Measurements from ENCODE around the gene SNX25.
"Not testable (repeated sequence)": the region's sequence is repeated elsewhere in the genome, so short reads cannot be mapped to it uniquely, and the experiment has no call there.

SNX25 gene

DNA sequence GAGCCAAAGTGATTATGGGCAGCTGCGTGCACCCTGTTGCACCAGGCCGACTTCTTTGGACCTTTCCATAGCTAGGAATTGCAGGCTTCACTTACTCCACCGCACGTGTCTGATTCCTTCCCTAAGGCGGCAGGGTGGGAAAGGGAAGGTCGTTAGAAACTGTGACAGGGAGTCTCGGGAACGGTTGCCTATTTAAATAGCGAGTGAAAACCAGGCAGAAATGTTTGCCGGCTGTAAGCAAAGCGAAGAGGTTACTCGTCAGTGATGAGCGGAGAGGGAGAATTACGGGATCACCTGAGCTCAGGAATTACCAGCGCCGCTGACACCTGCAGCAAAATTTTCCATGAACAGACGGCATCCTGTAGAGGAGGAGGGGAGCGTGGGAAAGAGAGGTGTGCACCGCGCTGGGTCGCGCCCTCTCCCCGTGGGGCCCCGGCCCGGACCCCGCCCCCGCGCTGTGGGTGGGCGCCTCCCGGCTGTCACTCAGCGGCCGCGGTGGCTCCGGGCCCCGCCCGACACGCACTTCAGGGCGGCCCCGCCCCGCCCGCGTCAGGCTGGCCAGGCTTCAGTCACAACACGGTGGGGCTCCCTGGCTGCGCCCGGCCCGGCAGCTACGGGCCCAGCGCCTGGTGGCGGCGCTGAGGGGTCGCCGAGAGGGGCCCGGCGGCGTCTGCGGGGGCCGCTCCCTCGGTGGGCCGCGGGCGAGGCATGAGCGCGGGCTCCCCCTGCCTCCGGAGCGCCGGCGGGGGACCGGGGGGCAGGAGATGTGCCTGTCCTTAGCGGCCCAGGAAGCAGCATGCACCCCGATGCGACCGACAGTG, at the start of gene SNX25:
Gene SNX25 (plus strand): TSS at position 568 of the 821 bp plus-strand sequence. CDS start 229 bp downstream, at position 797.
- peak; percentile 92 for DNase-seq

DNA sequence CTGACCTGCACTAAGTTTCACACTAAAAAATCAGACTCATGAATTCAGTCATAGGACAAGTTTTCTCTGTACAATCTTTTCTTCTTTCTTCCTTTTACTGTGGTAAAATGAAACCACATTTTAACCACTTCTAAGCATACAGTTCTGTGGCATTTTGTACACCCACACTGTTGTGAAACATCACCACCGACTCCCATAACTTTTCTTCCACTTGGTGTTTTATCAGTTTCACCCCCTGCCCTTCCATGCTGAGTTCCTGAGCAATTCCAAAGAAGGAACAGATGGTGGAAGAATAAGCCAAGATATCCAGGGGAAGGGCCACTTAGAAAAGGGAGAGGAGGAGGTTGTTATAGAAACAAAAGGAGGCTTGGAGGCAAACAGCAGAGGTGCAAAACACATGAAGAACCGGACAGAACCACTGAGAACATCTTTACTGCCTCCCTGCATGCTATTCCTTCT, 43.8 kb upstream of the SNX25 start:
- DNase-seq, result no peak

DNA sequence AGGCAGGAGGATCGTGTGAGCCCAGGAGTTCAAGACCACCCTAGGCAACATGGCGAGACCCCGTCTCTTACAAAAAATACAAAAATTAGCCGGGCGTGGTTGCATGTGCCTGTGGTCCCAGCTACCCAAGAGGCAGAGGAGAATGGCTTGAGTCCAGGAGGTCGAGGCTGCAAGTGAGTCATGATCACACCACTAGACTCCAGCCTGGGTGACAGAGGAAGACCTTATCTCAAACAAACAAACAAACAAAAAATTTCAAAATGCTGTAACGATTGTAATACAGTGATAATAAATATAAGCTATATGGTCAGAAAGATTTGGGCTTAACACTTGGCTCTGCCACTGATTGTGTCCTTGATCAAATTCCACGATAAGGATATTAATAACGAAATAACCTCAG, 42.2 kb upstream of the SNX25 start:
- DNase-seq, result no peak

DNA sequence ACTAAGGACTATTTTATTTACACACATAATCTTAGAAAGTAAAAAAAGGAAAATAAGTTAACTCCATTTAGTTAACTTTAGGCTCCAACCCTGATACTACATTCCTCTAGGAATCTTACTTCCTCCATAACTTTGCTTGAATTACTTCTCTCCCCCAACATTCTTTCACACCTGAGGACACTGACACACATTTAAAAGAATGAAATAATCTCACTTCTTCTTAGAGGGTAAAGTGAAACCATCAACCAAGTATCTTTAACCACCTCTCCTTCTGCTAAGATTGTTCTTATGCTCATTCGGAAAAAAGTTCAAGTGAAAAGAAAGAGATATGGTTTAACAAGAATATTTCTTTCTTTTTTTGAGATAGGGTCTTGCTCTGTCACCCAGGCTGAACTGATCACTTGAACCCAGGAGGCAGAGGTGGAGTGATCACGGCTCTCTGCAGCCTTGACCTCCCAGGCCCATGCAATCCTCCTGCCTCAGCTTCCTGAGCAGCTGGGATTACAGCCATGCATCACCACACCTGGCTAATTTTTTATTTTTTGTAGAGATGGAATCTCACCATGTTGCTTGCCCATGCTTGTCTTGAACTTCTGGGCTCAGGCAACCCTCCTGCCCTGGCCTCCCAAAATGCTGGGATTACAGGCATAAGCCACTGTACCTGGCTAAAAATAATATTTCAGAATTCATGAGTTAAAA, 37.9 kb upstream of the SNX25 start:
- DNase-seq, result no peak

DNA sequence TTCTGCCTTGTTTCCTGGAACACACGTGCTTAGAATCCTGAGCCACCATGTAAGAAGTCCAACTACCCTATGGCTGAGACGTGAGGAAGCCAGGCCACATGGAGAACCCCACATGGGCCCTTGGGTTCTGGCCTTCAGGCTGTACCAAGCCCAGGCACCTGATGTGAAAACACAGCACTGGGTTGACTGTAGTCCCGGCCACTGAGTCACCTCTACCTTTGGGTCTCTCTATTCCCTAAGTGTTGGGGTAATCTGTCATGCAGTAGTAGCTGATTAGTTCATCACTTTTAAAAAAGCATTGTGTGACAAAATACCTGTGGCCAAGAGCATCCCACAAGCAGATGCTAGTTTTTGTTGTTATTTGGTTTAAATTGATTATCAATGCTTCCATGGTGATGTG, 29.9 kb upstream of the SNX25 start:
- no peak for DNase-seq

DNA sequence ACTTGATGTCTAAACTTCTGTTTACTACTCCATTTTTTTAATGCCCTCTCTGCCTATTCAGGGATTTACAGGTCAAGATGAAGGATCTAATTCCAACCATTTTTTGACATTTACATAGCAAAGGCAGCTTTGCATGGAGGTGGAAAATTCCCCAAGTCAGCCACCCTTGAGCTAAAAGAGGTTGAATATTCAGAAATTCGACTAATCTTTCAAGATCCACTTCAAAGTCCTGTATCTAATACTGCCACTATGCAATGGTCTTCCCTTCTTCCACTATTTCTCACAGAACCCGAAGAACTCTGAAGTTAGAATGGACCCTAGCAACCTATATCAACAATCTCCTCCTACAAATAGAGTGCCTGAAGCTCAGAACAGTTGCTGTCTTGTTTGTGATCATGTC, 27.2 kb upstream of the SNX25 start:
- no peak for DNase-seq

DNA sequence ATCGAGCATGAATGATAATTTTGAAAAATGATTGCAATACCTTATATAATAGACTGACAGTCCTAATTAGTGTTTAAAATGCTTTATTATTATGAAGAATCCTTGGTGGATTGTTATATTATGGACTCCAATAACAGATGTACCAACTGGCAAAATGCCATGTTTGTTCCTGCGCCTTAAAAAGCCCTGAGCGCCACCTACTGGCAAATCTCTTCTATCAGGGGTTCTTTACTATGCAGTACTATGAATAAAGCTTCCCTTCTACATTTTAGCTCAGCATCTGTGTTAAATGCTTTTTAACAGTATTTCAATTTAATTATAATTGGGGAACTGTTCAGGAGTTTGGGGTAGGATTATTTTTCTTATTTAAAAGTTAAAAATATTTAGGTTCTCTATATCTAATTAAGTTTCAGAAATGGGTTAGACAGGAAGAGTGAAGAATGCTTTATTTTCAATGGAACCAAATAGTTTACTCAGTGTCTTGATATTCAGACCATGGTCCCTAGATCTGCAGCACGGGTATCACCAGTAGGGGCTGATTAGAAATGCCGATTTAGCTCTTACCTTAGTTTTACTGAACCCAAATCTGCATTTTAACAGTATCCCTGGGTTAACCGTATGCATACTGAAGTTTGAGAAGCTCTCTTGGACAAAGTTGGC, 25.6 kb upstream of the SNX25 start:
- DNase-seq, result peak; percentile 73

DNA sequence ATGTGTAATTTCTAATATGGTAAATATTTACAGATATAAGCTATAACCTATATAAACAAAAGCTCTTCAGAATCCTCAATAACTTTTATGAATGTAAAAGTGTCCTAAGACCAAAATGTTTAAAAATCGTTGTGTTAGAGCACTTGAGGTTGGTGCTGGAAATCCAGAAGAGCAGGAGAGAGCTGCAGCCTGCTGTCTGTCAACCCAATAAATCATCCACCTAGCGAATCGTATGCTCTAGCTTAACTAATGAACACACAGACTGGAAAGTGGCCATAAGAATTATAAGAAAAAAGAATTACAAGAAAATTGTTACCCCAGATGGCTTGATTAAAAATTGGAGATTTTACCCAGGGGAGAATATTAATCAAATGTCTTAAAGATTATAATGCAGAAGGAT, 22.6 kb upstream of the SNX25 start:
- no peak for DNase-seq

DNA sequence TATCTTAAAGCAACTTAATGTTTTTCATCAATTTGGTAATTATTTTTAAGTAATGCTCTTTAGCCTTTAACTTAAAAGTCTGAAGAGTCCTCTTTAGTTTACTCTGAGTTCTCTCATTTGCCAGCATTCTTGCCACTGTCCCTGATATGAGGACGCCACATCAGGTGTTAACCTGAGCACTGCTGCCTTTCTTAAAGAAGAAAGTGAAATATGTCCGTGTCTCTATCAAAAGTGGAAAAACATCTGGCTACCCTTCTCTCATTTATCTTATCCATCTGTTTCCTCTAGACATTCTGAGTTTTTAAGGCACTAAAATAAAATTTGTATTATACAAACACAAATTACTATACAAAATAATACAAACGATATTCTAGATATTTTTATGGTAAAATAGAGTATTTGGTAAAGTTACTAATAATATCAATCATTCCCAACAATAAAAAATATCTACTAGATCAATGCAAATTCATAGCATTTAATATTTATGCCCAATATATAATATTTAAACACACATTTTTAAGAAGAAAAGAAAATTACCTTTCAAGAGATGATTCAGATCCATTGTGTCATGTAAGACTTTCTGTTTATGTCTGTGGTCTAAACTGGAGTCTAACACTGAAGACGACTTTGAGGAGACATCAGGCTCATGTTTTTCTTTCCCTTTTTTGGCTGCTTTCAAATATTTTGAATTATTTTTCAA, 19.6 kb upstream of the SNX25 start:
- no peak for DNase-seq

DNA sequence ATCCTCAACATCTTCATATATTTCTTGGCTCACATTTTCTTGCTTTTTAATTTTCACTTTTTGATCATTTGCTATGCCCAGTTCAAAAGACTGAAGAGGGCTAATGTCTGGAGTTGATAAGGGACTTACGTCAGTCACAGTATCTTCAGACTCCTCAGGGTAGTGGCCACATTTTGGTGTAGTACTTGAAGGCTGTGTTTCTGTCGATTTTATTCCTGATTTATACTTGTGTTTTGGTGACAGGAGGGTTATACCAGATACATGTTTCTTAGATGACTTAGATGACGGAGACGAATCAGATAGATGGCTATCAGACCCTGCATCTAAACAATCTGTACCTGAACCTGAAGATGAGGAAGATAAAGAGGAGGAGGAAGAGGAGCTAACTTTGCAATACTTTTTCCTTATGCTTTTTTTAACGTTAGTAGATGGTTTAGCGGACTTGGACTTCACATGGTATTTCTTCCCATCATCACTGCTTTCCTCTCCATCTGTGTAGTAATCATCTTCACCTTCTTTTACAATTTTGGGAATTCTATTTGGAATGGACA, 19.0 kb upstream of the SNX25 start:
- DNase-seq, result no peak

DNA sequence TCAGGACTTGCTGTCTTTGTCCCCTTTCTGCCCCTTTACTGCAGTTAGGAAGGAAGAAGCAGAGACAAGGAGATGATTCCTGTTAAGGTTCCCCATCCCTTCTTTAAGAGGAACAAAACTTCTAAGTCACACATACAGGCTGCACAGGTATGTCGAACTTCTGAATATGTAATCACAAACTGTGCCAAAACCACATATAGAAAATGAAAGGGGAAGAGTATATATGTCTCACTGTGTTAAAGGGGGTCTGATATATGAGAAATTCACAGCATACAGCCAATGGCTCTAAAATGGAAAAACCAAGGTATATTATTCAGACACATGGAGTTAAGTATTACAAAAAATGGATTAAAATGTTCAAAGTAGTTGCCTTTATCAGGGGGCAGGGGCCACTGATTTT, 17.3 kb upstream of the SNX25 start:
- DNase-seq, result no peak

DNA sequence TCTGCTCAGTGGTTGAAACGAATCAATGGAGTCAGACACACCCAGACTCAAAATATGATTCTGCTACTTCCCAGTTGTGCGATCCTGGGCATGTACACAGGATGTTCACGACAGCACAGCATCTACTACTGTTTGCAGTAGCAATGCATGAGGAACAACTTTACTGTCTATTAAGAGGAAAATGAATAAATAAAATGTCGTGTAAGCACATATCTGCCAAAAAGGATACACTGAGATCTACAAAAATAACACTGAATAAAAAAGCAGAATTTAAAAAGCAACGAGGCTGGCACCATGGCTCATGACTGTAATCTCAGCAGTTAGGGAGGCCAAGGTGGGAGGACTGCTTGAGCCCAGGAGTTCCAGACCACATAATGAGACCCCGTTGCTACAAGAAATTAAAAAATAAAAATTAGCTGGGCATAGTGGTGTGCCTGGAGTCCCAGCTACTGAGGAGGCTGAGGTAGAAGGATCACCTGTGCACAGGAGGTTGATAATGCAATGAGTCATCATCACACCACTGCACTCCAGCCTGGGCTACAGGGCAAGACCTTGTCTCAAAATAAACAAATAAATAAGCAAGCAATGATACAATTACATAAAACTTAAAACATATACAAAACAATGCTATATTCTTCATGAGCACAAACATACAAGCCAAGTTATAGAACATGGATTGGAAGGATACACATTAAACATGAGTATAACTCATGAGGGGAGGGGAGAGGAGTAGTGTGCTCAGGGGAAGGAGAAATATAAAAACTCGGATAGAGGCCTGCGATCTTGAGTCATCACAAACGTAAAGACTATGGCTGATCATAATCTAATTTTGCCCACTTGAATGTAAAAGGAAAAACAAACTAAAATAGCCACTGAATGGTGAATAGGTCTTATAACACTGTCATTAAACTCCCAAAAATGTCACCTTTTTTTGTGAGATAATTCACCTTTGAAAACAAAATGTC, 14.2 kb upstream of the SNX25 start:
- no peak for DNase-seq

DNA sequence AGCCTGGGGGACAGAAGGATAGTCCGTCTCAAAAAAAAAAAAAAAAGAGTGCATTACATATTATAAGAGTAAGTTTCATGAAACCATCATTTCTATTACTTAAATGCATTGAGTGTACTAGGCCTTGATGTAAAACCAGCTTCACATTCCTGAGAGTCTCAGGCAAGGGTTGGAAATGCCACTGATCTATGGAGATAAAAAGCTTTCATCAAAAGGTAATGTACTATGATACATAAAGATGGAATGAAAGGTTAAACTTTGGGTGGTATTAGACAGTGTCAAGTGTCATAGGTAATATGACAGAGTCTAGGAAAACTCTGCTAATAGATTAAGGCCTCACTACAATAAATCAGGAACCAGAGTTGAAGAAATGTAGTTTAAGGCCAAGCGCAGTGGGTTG, 13.0 kb upstream of the SNX25 start:
- no peak for DNase-seq

DNA sequence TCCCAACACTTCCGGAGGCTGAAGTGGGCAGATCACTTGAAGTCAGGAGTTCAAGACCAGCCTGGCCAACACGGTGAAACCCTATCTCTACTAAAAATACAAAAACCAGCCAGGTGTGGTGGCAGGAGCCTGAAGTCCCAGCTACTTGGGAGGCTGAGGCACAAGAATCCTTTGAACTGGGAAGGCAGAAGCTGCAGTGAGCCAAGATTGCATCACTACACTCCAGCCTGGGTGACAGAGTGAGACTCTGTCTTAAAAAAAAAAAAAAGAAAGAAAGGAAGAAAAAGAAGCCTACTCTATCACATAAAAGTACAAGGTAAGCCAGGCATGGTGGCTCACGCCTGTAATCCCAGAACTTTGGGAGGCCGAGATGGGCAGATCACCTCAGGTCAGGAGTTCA, 11.2 kb upstream of the SNX25 start:
- DNase-seq, result not testable (repeated sequence)

DNA sequence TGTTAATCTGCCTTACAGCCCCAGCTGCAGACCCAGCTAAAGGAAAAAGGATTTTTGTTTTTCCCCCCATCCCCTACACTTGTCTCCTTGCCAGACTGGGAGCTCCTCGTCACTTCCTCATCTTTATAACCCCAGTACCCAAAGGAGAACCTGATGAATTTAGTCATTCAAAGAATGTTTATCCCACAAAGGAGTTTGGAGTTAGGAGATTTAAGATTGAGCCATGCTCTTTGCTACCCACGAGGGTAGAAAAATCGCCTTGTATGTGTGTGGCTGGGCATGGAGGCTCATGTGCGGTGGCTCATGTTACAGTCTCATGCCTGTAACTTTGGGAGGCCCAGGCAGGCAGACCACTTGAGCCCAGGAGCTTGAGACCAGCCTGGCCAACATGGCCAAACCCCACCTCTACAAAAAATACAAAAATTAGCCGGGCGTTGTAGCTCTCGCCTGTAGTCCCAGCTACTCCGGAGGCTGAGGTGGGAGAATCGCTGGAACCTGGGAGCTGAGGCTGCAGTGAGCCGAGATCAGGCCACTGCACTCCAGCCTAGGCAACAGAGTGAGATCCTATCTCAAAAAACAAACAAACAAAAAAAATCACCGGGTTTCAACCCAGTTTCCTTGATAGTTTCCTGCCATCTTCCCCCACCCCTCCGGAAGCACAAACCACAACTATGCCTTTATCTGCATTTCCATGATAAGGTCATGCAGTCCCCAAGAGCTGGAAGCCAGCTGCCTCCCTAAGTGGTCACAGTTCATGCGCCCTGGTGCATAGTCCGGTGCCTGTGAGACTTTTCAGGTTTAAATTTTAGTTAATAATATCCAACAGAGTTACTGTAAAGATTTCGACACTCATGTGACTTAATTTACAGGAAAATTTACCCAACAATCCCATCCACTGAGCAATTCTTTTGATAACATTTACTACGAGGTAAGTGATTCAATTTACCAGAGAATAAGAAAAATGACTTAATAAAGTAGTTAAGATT, 7.1 kb upstream of the SNX25 start:
- DNase-seq, result no peak

DNA sequence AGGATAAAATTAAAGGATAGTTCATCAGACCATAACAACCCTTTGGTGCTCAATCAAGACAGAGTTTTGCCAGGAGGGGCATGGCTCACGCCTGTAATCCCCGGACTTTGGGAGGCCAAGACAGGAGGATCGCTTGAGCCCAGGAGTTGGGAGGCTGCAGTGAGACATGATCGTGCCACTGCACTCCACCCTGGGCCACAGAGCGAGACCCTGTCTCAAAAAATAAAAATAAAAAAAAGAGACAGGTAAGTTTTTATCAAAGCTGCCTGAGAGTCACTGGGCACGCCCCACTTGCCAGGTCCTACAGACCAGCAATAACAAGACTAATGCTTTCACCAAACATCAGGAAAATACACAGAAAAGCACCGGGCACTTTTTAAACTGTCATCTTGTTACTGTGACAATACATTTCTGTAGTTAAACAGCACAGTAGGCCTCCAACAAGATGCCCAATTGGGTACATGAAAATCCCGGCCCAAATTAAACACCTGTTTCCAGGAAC, 6.4 kb upstream of the SNX25 start:
- peak; percentile 14 for DNase-seq

DNA sequence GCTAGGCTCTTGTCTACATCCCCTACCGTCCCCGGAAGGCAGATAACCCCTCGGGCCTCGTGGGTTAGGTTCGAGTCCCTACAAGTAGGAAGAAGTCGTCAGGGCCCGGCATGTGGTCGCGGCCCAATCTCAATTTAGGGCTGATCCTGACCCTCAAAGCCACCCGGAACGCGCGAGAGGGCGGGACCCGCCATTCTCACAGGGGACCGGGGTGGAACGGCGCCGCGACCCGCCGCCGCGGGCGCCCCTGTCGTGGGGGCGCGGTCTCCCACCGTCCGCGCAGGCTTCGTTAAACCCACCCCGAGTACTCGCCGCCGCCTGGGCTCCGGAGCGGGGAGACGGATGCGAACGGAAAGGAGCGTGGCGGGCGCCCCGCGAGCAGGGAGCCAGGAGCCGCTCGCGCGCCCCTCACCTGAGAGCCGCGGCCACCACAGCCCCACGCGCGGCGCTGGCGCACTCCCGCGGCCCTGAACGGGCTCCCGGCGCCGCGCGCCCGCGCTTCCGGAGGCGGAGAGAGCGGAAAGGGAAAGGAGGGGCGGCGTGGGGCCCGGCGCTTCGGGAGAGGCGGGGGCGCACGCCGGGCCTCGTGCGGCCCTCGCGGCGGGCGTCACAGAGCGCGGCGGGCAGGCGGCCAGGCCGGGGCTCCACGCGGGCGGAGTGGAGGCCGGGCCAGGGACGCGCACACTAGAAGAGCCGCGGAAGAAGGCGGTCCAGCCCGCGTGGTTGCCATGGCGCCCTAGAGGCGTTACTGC, 5.7 kb upstream of the SNX25 start, which contains the start of gene CFAP97:
Gene CFAP97 (minus strand): TSS at position 515 of the 752 bp plus-strand sequence. CDS start 12,804 bp downstream, outside the sequence.
- peak; percentile 85 for DNase-seq

DNA sequence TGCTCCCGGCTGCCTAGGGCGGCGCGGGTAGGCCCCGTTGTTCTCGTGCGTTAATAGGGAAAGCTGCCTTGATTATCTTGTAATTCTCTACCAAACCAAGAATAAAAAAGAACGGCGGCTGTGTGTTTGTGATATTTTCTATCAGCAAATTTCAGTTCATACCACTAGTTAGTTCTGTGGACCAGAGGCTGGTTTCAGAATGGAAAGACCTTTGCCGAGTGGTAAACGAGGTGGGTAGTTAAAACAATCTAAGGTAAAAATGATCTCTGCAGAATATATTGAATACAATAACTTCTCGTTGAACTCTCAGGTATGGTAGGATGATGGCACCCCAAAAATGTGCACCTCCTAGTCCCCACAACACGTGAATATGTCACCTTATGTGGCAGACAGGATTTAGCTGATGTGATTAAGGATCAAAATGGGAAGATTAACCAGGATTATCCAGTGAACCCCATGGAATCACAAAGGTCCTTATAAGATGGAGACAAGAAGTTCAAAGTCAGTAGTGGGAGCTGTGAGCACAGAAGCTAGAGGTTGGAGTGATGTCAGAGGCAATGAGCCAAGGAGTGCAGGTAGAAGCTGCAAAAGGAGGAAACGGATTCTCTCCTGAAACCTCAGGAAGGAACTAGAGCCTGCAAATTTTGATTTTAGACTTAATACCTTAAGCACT, 5.0 kb upstream of the SNX25 start:
- DNase-seq, result no peak

DNA sequence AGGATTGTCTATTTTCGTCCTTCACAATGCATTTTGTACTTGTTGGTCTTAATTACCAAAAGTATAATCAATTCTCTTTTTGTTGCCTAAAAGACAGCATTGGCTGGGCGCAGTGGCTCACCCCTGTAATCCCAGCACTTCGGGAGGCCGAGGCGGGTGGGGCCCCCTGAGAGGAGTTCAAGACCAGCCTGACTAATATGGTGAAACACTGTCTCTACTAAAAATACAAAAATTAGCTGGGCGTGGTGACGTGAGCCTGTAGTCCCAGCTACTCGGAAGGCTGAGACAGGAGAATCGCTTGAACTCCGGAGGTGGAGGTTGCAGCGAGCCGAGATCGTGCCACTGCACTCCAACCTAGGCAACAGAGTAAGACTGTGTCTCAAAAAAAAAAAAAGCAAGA, 4.3 kb upstream of the SNX25 start:
- DNase-seq, result not testable (repeated sequence)

Measured in activated naive CD4-positive, alpha-beta T cell treated with anti-CD3 and anti-CD28 coated beads, Interleukin-2, amount 50 U/mL, for 16 hours (primary cell).